NCI-H510A (cell line): ENCODE data around the gene GAS7.

ENCODE experiments used
- DNase-seq: peaks from one replicate; lab custom pipeline; 2025; lab: John Stamatoyannopoulos, UW

Gene GAS7

DNA sequence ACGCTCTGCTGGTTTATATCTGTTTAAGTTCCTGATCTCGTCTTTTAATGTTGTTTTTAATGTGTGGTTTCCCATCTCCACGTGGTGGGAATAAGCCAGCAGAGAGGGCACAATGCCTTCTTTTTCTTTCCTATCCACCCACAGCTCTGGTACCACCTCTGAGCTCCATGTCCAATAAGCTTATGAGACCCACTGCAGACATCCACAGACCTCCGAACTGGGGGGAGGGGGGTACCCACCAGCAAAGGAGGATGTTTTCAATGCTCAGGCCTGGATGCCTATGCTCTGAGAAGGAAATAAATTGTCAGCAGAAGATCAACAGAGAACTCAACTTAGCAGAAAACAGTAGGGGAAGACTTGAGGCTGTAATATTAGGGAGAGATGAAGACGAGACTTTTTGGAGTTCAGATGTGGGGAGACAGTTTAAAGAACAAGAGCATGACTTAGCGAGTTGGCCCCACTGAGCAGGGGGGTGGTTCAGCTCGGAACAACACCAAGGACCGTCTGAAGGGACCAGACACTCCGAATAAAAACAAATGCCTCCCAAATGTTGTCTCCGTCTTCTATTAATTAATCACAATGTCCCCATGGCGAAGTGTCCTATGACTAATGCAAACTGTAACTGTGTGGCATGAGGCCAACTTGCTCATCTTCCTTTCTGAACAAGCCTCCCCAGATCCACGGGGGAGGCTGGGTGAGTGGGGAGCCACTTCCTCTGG is 62.7 kb downstream of the GAS7 start:
- DNase-seq, result no peak

- DNase-seq, result no peak
Measured at GRCh38 chr17:10130677-10131076, 67.7 kb downstream of the GAS7 start.

DNA sequence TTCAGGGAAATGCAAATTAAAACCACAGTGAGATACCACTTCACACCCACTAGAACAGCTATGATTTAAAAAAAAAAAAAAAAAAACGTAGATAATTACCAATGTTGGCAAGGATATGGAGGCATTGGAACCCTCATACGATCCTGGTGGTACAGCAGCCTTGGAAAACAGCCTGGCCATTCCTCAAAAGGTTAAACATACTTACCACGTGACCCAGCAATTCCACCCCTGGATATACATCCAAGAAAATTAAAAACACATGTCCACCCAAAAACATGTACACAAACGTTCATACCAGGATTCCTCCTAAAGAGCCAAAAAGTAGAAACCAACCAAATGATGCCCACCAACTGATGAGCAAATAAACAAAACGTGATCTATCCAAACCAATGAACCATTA is 68.1 kb downstream of the GAS7 start:
- DNase-seq, result no peak

GRCh38 chr17:10127819-10128425 is 70.5 kb downstream of the GAS7 start:
- no peak for DNase-seq

GRCh38 chr17:10126616-10127501 is 71.5 kb downstream of the GAS7 start:
- DNase-seq, result no peak

GRCh38 chr17:10126276-10126615 is 72.2 kb downstream of the GAS7 start:
- no peak for DNase-seq

- DNase-seq, result no peak
Measured at GRCh38 chr17:10125531-10126275, 72.7 kb downstream of the GAS7 start.

GRCh38 chr17:10123093-10123492 is 75.3 kb downstream of the GAS7 start:
- DNase-seq, result no peak

DNA sequence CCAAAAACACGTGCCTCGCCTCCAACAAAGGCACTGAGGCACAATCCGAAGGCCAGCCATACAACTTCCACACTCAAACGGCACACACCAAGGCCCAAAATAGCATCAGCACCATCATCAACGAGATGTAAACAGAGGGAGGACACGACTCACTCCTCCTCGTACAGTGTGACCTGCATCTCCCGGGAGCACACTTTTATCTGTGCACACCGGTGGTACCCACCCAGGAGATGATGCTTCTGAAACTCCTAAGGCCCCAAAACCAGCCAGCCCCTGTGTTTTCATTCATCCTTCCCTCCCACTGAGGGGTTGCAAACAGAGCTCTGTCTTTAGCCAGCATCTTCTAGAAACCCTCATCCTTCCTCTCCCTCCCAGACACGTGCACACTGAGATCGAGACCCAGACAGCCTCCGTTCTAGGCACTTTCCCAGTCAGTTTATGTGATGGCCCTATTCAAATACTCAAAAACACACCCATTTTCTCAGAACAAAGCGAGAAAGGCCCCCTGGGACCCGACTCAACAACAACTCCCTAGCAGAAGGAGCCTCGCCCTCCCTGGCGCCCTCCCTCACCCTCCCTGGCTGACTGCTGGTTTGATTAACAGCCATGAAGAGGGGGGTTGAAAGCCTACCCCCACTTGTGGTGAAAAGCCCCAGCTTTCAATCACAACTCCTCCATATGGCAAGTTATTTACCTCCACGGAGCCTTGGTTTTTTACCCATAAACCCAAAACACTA is 76.3 kb downstream of the GAS7 start:
- no peak for DNase-seq

GRCh38 chr17:10120749-10121148 is 77.7 kb downstream of the GAS7 start:
- DNase-seq, result no peak

- no peak for DNase-seq
Measured at GRCh38 chr17:10120109-10120485, 78.3 kb downstream of the GAS7 start.

GRCh38 chr17:10119203-10120108 is 79.0 kb downstream of the GAS7 start:
- DNase-seq, result peak; percentile 4

DNA sequence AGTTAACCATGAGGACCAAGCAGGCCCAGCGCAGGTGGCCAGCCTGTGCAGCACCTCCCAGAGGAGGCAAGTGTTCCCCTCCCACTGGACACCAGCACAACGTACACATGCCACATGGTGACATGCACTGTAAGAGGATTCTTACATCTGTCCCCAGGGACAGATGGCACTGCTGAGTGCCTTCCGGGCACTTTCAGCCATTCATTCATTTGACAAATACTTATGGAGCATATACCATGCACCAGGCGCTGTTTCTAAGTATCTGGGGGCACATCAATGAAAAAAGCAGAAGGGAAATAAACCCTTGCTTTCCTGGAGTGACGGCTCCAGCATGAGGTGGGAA is 79.6 kb downstream of the GAS7 start:
- DNase-seq, result no peak

- no peak for DNase-seq
Measured at GRCh38 chr17:10117581-10118001, 80.8 kb downstream of the GAS7 start.

- no peak for DNase-seq
Measured at GRCh38 chr17:10116753-10117420, 81.5 kb downstream of the GAS7 start.

DNA sequence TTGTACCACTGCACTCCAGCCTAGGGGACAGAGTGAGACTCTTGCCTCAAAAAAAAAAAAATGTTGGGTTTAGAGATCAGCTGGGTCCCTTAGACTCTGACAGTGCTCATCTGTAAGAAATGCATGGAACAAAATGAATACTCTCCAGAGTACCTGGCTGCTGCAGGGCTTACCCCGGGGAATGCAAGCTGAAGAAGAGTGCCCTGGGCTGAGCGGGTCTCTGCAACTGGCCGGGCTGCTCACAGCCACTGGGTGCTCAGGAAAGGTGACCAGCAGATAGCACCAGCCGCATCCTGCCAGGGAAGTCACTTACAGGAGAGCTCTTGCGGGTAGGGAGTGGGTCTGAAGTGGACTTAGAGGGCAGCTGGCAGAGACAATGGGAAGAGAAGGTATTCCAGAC is 82.1 kb downstream of the GAS7 start:
- DNase-seq, result no peak

GRCh38 chr17:10115536-10115932 is 82.9 kb downstream of the GAS7 start:
- no peak for DNase-seq

- DNase-seq, result no peak
Measured at GRCh38 chr17:10114931-10115535, 83.4 kb downstream of the GAS7 start.

- DNase-seq, result no peak
Measured at GRCh38 chr17:10112962-10113361, 85.4 kb downstream of the GAS7 start.
